C4-2B (cell line): ENCODE results near the gene GABRB1.

ENCODE experiments used
- ZFX ChIP-seq: fragments of 450-650 bp; IDR thresholded peaks from 2 replicates; pipeline ENCODE4 v1.6.1; 2017
- TF ChIP-seq, protein P1 (sequence below): fragments of 450-650 bp; conservative IDR thresholded peaks from 2 replicates; pipeline ENCODE4 v1.5.1; 2017; ENCODE audit warnings: mild to moderate bottlenecking

DNA sequence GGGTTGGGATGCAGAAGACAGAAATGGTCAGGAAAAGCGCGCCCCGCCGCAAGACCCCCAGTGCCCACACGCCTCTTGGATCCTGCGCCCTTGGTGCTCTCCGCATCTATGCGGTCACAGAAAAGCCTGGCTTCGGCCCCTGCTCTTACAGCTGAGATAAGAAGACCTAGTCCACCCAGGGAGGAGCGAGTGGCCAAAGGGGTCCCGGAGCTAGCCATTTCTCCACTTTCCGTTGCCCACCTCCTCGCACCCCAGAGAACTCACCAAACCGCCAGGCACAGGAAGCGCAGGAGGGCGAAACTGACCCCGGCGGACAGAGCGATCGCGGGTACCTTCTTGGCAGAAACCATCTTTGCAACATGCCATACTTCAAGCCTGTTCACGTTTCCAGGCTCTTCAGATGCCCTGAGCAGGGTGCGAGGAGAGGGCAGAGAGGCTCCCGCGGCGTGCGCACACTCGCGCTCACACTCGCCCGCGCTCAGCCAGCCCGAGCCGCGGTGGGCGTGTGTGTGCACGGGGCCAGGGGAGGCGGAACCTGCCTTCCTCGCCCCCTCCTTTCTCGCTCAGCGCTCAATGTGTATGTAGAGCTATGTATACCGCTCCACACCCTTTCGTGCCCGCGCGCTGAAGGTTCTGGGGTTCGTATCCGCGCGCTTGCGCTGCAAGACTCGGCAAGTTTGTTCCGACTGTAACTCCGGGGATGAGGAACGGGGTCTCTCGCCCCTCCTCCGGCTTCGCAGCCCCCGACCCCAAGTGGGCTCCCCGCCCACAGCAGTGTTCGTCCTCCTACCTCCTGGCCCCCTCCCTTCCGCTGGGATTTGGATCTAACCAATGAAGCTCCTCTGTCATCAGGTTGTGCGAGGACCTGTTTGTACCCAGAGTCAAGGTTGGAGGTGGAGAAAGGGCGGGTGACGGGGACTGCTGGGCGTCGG is 38.0 kb upstream of the GABRB1 start, which contains the start of gene GABRA4:
- TF ChIP-seq, protein P1, sequence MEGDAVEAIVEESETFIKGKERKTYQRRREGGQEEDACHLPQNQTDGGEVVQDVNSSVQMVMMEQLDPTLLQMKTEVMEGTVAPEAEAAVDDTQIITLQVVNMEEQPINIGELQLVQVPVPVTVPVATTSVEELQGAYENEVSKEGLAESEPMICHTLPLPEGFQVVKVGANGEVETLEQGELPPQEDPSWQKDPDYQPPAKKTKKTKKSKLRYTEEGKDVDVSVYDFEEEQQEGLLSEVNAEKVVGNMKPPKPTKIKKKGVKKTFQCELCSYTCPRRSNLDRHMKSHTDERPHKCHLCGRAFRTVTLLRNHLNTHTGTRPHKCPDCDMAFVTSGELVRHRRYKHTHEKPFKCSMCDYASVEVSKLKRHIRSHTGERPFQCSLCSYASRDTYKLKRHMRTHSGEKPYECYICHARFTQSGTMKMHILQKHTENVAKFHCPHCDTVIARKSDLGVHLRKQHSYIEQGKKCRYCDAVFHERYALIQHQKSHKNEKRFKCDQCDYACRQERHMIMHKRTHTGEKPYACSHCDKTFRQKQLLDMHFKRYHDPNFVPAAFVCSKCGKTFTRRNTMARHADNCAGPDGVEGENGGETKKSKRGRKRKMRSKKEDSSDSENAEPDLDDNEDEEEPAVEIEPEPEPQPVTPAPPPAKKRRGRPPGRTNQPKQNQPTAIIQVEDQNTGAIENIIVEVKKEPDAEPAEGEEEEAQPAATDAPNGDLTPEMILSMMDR = no peak
- TF ChIP-seq ZFX = no peak
